Measurements from ENCODE around the gene RPH3AL.

Gene RPH3AL

DNA sequence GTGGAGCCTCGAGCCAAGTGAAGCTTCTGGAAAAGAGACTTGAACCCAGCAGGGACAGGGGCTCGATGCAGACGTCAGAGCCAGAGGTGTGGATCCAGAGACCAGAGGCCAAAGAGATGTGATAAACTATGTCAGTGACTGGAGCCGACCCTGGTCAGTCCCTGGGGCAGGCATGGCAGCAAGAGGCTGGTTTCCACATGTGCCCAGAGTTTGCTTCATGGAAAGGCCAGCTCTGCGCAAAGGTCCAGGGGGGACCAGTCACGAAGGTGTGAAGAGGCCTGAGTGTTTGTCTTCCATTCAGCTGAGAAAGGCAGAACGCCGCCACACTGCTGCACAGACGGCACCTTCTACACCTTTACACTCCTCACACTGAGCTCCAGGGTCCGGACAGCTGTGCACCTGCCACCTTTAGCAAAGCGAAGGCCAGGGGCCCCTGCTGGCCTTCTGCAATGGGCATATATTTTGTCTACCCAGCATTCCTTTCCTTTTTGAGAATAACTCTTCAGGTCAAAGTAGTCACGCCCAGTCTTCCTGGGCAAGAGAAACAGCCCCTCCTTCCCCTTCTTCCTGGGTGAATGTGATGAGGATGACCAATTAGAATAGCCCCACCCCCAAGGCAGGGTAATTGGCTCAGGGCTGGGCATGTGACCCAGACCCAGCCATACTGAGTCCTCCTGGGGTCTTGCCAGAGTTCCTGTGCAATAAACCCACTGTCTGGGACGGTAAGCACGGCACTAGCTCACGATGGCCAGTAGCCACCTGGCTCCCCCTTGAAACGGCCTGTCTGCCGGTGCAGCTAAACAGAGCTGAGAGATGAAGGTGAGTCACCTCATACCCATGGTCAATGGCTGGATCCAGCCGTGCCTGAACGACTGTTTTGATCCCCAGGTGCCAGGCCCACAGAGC, 2.3 kb upstream of the RPH3AL start:
- no peak for DNase-seq (ENCODE audit: low spot score)
- TF ChIP-seq CTCF (IDR thresholded peaks at IDR 0.05; ENCODE audit: extremely low read depth, missing control alignments) = no peak

DNA sequence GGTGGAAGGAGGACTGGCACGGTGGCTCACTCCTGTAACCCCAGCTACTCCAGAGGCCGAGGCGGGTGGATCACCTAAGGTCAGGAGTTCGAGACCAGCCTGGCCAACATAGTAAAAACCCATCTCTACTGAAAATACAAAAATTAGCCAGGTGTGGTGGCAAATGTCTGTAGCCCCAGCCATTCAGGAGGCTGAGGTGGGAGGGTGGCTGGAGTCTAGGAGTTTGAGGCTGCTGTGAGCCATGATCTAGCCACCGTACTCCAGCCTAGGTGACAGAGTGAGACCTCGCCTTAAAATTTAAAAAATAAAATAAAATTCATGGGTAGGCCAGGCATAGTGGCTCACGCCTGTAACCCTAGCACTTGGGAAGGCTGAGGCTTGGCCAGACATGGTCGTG, 1.2 kb upstream of the RPH3AL start:
- TF ChIP-seq CTCF (IDR thresholded peaks at IDR 0.05; ENCODE audit: extremely low read depth, missing control alignments) = no peak
- DNase-seq (ENCODE audit: low spot score) = no peak

DNA sequence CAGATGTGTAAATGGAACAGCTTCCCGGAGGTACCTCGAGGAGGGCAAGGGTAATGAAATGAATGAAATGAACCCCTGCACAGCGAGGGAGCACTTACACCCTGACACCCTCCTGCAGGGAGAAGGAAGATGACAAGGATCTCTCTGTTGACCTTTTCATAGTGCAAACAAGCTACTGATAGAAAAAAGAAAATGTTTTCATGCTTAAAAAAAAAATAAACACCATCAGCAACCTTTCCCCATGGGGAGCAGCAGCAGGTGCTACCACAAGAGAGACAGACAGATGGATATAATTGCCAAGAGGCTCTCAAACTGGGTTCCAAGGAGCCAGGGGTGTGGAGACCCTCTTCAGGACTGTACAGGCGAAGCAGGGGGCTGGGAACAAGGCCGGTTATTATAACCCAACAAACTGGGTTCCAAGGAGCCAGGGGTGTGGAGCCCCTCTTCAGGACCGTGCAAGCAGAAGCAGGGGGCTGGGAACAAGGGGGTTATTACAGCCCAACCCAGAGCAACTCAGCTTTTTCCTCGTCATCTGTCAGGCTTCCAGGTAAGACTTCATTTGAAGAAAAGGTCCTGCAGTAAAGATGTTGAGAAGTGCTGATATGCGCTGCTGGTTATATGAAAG, 718 bp upstream of the RPH3AL start:
- no peak for DNase-seq (ENCODE audit: low spot score)
- TF ChIP-seq CTCF (IDR thresholded peaks at IDR 0.05; ENCODE audit: extremely low read depth, missing control alignments) = no peak

- no peak for TF ChIP-seq CTCF (IDR thresholded peaks at IDR 0.05; ENCODE audit: extremely low read depth, missing control alignments)
- DNase-seq (ENCODE audit: low spot score) = no peak
These were observed 659 bp downstream of the RPH3AL start for GRCh38 chr17:351875-352420.

DNA sequence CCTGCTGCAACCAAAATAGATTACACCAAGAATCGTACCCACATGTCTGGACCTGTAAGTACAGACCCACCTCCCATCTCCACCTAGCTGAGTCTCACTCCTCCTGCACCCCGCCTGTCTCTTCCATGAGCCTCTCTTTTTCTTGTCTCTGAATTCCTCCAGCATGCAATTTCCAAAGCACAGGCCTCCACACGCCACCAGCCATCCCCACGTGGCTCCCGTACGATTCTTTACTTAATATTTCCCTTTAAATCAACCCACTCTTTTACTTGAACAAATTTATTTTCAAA, 1.2 kb downstream of the RPH3AL start:
- TF ChIP-seq CTCF (IDR thresholded peaks at IDR 0.05; ENCODE audit: extremely low read depth, missing control alignments) = no peak
- no peak for DNase-seq (ENCODE audit: low spot score)

- no peak for DNase-seq (ENCODE audit: low spot score)
- TF ChIP-seq CTCF (IDR thresholded peaks at IDR 0.05; ENCODE audit: extremely low read depth, missing control alignments) = no peak
These were observed 1.7 kb downstream of the RPH3AL start for GRCh38 chr17:350706-351448.

- no peak for DNase-seq (ENCODE audit: low spot score)
- TF ChIP-seq CTCF (IDR thresholded peaks at IDR 0.05; ENCODE audit: extremely low read depth, missing control alignments) = no peak
These were observed 2.9 kb downstream of the RPH3AL start for GRCh38 chr17:349666-350065.

Data from GM20000 (cell line).